Renal cortical epithelial cell (primary cell): ENCODE results near the gene ERCC8. TPM values are rescaled to one million over a fixed set of nuclear protein-coding genes. Genes with fewer than 3 reads are reported as not detected.

ENCODE experiments used
- DNase-seq: peaks from one replicate; pipeline ENCODE4 v3.0.0-alpha.2; 2011; ENCODE audit warnings: low read depth
- total RNA-seq: library from RNA; depleted of rRNA; stranded (reverse); fragments of >200 nt; gene quantifications from 2 replicates; pipeline ENCODE4 v1.2.3, GENCODE V29; 2014

The ERCC8 gene
- total RNA-seq, 1 donor from 2014 or later = 38.0 TPM

GRCh38 chr5:60835554-60835953 lies 109.3 kb downstream of the ERCC8 start:
- DNase-seq = no peak

DNA sequence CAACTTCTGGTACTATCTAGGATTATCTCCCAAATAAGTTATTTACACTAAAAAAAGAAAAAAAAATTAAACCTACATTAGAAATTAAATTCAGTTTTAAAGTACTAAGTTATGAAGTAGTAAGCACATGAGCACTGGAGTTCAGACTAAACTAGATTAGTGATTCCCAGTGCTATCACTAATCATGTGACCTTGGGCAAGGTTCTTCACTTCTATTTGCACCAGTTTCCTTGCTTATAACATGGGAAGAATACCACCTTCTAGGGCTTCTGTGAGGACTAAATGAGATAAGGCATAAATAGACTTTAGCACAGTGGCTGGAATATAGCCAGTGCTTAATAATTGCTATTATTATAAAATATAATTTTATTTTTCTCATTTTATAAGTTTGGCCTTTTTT lies 111.3 kb downstream of the ERCC8 start:
- DNase-seq = no peak

- no peak for DNase-seq
Observed at GRCh38 chr5:60830581-60831127, 114.2 kb downstream of the ERCC8 start.

- DNase-seq = no peak
Observed at GRCh38 chr5:60829490-60830266, 115.2 kb downstream of the ERCC8 start.

DNA sequence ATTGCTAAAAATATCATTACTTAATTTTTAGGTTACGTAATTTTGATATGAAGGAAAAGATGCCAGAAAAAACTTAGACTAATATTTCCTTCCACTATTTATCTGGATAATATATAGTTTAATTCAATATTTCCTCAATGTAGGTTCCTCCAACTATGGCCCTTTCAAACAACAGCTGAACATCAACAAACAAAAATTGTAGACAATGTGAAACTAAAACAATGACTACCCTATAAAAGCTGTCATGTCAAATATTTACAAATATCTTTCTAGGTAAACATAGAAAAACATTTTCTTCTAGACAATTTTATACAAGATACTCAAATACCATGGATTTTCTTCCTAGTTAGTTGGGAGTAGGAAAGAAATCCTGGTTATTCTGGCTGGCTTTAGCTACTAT lies 117.7 kb downstream of the ERCC8 start:
- no peak for DNase-seq

DNA sequence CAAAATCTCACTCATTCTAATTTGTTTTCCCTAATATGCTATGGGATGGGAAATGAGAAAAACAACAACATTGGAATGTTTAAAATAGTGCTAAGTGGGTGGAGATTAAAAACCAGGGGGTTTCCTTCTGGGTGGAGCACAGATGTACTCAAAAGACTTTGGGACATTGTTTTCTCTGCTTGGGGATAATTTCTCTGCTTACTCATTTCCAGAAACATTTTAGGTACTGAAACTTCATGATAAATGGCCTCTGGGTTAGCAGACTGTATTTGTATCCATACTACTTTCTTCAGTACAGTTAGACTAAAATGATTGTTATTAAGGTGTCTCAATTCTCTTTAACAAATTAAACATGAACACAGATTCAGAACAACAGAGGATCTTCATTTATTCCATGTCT lies 118.2 kb downstream of the ERCC8 start:
- no peak for DNase-seq

Other genes with a start within 250 kb of the ERCC8 start
- 5.7 and 17.9 TPM in 2 replicates for gene DEPDC1B, start 244.9 kb downstream of the ERCC8 start, total RNA-seq
- 17.5 and 27.3 TPM in 2 replicates for gene ELOVL7, start 100.8 kb downstream of the ERCC8 start, total RNA-seq
- 19.5 and 35.9 TPM in 2 replicates for gene NDUFAF2, start 135 bp upstream of the ERCC8 start, total RNA-seq
- 77.6 and 108 TPM in 2 replicates for gene SMIM15, start 217.4 kb upstream of the ERCC8 start, total RNA-seq